Head of caudate nucleus (tissue), 42 donors: Measurements from ENCODE around the gene LILRB5.
"Not testable (repeated sequence)": the region's sequence is repeated elsewhere in the genome, so short reads cannot be mapped to it uniquely, and the experiment has no call there.

Source experiments
- DNase-seq, 42 donors: peaks; one replicate each; pipeline versions ENCODE4 v3.0.0 to v3.0.0-alpha.2; 2020 to 2021; ENCODE audit warnings: mixed read lengths in 7 of 42
- intact Hi-C: fragments of 100-400 bp; cut with DNase I; formaldehyde crosslinking; loops from one replicate; pipeline ENCODE4 v1.15.0; 2022

Gene LILRB5

DNA sequence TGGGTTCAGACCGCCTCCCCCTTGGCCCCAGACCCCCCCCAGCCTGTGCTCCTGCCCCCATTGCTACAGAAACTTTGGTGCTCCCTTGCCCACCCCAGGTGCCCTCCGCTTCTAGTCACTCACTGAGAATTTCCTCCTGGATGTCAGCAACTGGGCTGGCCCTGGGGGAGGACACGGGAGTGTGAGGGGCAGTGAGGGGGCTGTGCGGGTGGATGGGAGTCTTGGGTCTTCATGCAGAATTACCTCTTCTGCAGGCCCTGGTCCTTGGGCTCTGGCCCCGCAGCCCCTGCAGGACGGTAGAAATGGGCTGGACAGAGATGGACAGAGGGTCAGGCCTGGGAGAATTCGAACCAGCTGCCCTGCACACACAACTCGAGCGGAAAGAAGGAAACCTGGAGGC lies 4.8 kb downstream of the LILRB5 start:
- peak in 1 of 42 donors; percentile 17 for DNase-seq
- intact Hi-C loops, result no loop called here

DNA sequence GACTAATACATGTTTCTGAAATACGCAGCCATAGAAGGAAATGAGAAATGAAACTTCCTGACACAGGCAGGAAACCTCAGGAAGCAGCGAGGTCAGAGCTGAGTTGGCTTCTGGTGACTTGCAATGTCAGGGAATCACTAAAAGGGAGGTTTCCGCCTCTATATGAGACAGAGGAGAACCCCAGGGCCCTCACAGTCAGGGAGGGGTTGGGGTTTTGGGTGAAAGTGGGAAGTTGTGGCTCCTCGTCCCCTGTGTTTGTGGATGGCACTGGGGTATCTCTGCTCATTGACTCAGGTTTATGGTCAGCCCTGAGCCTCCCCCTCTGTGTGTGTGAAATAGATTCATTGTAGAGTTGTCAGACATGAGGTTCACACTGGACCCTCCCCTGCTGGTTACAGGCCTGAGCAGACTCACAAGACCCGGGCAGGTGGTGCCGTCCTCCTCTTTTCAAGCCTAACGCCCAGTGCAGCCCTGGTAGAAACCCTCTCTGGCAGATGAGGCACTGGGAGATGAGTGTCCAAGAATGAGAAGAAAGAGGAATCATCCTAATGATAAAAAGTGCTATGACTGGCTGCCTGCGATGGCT lies 9.0 kb downstream of the LILRB5 start:
- intact Hi-C loops, result no loop called here
- peak in 26 of 42 donors; percentile 7 to 59 (median 30) for DNase-seq

DNA sequence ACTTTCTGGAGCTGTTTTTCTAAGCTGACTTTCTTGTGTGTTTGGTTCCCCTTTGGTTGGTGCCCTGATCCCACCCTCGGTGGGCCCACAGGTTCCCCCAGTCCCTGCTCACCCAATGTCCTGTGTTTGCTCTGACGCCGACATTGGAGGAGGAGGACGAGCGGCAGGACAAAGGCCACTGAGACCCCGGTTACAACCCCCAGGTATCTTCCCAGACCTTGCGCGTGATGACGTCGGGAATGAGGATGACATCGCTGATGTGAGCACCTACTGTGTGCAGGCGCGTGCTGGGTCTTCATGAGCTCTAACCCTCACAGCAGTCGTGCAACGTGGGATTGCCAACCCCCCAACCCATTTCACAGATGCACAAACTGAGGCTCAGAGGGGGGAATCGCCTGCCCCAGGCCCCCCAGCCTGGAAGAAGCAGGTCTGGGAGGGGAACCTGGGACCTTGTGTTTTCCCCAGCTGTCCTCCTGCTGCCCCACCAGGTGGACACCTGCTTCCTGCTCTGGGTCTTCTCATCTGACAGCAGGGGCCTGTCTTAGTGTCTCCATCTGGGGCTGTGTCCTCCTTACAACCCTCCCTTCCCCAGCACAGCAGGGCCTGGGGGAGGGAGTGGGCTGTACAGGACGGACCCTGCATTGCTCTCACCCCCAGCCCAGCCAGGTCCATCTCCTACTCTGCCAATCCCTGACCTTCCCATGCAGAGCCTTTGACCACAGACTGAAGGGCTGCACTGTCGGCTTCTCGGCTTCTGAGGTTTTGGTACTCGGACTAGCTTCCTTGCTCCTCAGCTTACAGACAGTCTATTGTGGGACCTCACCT lies 9.8 kb downstream of the LILRB5 start:
- intact Hi-C loops, result no loop called here
- no peak for DNase-seq

DNA sequence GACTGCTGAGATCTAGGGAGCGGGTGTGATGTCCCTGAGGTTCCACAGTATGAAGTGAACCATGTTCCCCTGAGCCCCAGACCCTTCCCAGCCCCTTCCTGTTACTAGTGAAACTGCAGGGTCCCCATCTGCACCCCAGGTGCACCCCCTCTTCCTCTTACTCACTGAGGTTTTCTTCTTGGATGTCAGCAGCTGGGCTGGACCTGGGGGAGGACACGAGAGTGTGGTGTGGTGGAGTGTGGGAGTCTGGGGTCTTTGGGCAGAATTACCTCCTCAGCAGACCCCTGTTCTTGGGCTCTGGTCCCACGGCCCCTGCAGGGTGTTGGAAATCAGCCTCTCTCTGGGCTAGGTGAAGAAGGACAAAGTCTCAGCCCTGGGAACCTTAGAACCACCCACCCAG lies 11.1 kb downstream of the LILRB5 start:
- peak in 1 of 42 donors; percentile 21 for DNase-seq
- intact Hi-C loops, result no loop called here

DNA sequence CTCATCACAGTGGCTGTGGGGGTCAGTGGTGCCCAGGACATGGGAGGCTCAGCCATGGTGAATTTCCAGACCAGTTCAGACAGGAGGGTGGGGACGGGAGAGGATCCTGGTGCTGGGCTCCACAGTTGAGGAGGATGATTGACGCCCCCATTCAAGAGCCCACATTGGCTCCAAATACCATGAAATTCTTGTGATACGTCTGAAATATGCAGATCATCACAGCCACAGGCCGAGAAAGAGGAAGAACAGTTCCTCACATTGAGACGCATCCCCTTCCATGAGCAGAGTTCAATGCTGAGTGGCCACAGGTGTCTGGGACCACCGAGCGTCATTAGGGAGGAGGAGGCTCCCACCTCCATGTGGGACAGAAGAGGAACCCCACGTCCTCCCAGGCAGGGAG lies 13.3 kb downstream of the LILRB5 start:
- DNase-seq, intact Hi-C loops: not testable (repeated sequence)

DNA sequence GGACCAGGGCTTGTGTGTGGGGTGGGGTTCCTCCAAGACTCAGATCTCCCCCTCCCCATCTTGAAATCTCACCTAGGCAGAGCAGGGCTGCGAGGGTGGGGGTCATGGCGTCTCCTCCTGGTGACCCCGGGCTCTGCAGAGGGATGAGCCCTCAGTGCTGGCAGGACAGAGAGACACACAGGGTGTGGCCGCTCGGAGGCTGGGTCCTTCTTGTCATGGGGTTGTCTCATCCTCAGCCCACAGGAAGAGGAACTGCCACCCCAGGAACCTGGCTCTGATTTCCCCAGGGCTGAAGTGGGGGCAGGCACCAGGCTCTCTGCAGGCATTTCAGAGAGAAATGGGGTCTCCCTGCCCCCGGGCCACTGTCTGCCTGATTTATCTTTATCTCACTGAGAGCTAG lies 14.4 kb downstream of the LILRB5 start, which contains the start of gene LILRA6:
LILRA6 (minus strand) TSS at position 145 of the 400 bp plus-strand sequence.
- peak in 1 of 42 donors; percentile 49 for DNase-seq
- intact Hi-C loops, result not testable (repeated sequence)

DNA sequence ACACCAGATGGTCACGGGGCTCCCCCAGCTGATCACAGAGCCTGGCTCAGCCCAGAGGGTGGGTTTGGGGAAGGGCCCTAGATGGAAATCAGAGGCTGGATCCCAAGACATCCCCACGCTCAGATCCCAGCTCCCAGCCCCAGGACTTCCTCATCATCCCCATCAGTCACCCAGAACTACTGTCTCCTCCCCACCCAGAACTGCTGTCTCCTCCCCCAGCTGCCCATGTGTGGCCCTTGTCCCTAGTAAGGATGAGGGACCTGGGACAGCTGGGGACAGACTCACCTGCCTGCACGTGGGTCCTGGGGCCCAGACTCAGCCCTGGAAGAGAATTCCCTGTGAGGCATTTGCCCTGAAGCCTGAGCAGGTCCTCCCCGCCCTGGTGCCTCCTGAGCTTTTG lies 14.8 kb downstream of the LILRB5 start:
- DNase-seq, intact Hi-C loops: not testable (repeated sequence)

DNA sequence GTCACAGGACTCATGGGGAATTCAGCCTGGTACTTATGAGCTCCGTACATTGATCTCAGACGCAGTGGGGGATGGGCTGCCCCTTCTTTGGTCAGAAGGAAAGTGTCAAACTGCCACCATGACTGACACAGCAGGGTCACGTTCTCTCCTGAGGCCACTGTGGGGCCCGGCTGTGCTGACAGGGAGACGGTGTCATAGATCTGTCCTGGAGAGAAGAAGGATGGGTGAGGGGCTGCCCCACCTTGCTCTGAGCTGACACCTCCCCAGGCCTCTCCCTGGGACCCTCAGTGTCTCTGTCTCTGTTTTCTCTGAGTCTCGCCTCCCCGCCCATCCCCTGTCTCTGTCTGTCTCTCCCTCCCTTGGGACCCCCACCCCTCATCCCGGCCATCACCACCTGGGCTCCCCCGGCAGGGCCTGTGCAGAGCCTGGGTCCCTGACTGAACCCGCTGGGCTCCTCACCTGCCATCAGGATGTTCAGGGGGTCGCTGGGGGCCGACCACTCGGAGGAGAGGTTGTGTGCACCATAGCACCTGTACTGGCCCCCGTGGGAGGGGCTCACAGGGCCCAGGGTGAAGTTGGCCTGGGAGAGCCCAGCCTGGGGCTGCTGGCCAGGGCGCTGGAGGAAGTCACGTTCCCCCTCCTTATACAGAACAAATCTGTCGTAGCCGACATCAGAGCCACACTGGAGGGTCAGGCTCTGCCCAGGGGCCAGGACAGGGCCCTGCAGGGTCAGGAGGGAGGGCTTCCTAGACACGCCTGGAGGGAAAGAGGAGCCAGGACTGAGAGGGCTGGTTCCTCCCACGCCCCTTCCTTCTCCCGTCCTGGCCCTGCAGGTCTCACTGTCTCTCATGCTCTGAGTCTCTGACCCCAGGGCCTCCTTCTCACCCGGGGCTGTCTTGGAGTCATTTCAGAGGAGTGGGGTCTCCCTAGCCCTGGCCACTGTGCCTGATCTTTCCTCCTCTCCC lies 16.4 kb downstream of the LILRB5 start:
- intact Hi-C loops, result not testable (repeated sequence)

DNA sequence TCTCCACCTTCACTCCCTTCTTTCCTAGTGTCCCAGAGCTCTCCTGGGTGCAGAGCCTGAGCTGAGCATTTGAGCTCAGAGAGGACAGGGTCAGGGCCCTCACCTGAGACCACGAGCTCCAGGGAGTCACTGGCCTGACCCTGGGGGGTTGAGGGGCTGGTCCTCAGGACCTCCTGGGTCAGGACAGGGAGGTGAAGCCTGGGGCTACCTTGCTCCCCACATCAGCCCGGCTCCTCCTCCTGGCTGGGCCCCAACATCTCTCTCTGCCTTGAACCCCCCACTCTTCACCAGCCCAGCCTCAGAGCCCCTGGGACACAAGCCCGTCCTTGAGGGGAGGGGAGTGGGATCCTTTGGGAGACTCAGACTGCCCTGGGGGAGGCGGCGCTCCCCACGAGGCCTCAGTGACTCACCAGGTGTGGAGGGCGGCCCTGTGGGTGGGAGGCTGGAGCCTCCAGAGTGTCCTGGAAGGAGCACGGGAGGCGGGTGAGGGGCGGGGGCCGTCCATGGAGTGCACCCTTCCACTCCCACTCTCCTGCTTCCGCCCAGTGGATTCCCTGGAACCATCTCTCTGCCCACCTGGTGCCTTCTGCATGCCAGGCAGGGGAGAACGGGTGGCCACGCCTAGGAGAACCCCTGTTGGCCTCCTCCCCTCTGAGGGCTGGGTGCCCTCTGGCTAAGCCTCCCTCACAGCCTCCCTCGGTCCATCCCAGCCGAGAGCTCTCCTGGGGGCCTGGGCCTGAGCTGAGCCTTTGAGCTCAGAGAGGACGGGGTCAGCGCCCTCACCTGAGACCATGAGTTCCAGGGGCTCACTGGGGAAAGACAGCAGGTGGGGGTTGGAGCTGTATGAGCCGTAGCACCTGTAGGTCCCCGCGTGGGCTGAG lies 17.3 kb downstream of the LILRB5 start:
- intact Hi-C loops, DNase-seq: not testable (repeated sequence)

More for the DNA sequence above, 16.4 kb downstream of the LILRB5 start:
- not testable (repeated sequence) for DNase-seq

DNA sequence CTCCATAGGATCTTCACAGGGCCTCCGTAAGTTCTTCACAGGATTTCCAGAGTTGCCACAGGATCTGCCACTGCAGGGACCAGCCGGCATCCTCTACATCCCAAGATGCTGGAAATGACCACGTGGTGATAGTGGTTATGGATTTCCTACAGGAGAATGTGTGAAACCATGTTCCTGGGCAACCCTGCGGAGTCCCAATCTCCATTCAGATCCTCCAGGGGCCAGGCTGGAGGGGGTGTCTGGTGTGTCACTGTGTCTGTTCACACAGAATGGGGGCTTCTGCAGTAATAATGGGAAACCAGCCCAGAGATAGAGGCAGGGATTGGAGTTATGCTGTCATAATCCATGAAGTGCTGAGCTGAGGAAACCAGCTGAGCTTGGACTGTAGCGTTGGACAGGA lies 23.1 kb downstream of the LILRB5 start:
- intact Hi-C loops, result loop anchor here (5.0 kb wide), 1 partner anchor 67 kb away; no protein-coding TSS in a partner anchor
- DNase-seq, result no peak

DNA sequence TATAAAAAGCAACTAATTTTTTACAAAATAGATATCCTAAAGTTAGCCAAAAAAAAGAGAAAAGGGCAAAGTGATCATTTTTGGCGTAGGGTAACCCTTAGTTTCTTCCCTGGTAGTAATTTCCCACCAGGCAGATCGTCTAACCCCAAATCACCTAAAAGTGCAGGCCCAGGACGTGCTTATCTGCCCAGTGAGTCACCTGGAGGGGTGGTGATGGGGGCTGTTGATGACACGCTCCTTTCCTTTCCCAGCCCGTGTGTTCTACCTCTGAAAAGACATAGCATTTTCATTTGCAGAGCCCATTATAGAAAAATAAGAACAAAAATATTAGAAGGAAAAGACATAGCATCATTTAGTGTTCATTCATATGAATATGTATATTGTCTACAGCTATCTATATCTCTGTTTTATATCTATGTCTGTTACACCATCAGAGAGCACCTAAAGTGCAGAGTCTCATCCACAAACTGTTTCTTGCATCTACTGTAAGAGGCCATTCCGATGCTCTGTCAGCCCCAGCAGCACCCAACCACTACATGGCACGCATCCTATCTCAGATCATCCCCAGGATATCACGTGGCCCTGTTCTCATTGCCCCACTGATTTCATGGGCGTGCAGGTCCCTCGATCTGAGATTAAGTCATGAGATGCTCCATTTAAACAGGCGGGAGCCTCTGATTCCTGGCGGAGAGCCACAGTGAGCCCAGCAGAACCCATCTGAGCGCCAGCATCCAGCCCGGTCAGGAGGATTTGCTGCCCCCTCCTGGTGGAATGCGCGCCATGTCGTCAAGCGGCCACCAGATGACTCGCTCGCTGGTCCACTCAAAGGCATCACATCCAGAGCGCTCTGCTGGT lies 25.8 kb downstream of the LILRB5 start:
- intact Hi-C loops, result loop anchor here (5.0 kb wide), 1 partner anchor 64 kb away; no protein-coding TSS in a partner anchor
- peak; percentile 74 to 96 (median 91) for DNase-seq

DNA sequence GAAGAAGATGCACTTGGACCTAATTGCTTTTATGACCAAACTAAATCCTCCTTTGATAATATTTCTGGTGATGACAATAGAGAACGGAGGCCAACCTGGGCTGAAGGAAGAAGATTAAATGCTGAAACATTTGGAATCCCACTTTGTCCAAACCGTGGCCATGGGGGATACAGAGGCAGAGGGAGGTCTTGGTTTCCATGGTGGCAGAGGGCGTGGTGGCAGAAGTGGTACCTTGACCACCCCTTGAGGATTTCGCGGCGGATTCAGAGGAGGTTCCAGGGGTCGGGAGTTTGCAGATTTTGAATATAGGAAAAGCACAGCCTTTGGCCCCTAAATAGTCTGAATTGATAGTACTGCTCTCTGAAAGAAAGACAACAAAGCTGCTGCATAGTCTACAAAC lies 27.0 kb downstream of the LILRB5 start:
- DNase-seq, result peak in 1 of 42 donors; percentile 6
- intact Hi-C loops, result loop anchor here (5.0 kb wide), 1 partner anchor 63 kb away; no protein-coding TSS in a partner anchor

DNA sequence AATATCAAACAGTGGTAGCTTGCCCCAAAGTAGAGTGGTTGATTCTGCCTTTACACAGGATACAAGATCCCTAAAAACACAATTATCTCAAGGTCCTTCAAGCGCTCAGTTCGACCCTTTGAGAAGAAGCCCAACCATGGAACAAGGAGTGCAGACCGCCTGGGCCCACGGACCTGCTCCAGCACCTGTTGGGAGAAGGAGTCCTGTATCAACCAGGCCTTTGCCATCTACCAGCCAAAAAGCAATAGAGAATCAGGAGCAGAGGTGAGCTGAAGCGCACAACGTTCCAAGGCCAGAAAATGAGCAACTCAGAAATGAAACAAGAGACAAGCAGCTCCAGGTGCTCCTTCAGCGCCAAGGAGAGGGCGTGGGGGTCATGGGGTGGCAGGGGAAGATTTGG lies 27.9 kb downstream of the LILRB5 start:
- no peak for DNase-seq
- intact Hi-C loops, result no loop called here

DNA sequence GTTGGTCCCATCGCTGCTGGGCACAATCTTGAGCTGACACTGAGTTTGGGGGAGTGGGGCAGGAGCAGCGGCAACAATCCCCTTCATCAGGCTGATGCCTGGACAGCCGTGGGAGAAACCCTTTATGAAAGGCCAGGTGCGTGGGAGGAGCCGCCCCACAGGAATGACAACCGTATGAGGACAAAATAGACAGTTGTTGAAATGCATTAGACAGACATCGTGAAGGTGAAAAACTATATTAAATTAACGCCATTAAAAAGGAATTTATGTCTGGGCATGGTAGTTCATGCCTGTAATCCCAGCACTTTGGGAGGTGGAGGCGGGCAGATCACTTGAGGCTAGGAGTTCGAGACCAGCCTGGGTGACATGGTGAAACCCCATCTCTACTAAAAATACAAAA lies 32.5 kb downstream of the LILRB5 start:
- DNase-seq, intact Hi-C loops: not testable (repeated sequence)

DNA sequence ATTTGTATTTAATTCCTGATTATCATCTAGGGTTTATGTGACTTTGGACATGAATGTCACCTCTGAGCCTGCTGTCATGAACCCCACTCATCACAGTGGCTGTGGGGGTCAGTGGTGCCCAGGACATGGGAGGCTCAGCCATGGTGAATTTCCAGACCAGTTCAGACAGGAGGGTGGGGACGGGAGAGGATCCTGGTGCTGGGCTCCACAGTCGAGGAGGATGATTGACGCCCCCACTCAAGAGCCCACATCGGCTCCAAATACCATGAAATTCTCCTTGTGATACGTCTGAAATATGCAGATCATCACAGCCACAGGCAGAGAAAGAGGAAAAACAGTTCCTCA lies 33.2 kb downstream of the LILRB5 start:
- DNase-seq, intact Hi-C loops: not testable (repeated sequence)

DNA sequence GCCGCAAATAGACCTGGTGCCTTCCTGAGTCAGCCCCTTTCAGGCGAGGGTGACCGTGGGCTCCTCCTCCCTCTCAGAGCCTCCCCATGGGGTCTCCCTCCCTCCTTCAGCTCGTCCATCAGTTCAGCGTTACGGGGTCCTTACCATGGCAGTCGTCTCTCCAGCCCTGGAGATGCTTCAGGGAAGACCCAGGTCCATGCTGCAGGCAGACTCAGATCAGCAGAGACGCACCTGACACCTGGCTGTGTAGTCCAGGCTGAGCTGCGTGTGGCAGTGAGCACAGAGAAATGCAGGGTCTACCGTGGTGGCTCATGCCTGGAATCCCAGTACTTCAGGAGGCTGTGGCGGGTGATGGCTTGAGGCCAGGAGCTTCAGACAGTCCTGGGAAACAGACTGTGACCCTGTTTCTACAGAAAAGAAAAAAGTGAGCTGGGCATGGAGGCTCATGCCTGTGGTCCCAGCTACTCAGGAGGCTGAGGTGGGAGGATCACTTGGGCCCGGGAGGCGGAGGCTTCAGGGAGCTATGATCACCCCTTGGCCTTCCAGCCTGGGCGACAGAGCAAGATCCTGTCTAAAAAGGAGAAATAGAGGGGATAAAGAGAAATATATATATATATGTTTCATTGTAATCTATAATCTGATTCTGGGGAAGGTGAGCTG lies 33.7 kb downstream of the LILRB5 start:
- intact Hi-C loops, DNase-seq: not testable (repeated sequence)
